ENCODE results near the gene PANK4.
A peak's percentile ranks its signal among the peaks of the same experiment; 100 is the strongest.

The PANK4 gene

GRCh38 chr1:2528966-2529783 is 2.8 kb upstream of the PANK4 start:
- H3K4me3 ChIP-seq (ENCODE audit: control insufficient read depth in 1 of 7, extremely low read depth in 1 of 7, insufficient read depth in 4 of 7, low read depth in 2 of 7, low read length in 6 of 7) = peak overlapping the region in 3 of 7 experiments; percentile 40 to 65 (median 52)
- no peaks in the 10 kb centered on the region for H3K36me3 ChIP-seq (ENCODE audit: control insufficient read depth in 4 of 4, insufficient read depth in 4 of 4, low read length in 3 of 4)
- ChIA-PET POLR2A (interaction anchor here (0.9 to 3.1 kb wide), 2 partner anchors 17 to 18 kb away, joined by 4 to 11 read pairs; no protein-coding TSS in a partner anchor), CTCF (interaction anchor here (1.1 to 8.5 kb wide), 3 partner anchors 17 to 103 kb away, joined by 3 to 52 read pairs (median 6); no protein-coding TSS in a partner anchor)
- peak in 2 of 3 donors; percentile 75 to 79 for DNase-seq
- H3K27ac ChIP-seq (ENCODE audit: insufficient read depth in 1 of 2, low read depth in 1 of 2, low read length in 2 of 2, poor library complexity in 1 of 2, severe bottlenecking in 2 of 2) = no peak overlapping the region
- no peaks in the 10 kb centered on the region for H3K9me3 ChIP-seq (ENCODE audit: control extremely low read depth in 1 of 5, control insufficient read depth in 4 of 5, insufficient read depth in 2 of 5, low read depth in 1 of 5, low read length in 4 of 5)
- under 1% methylated on average over 76 of the region's 84 CpGs for WGBS (ENCODE audit: insufficient coverage)
- H3K4me1 ChIP-seq (ENCODE audit: control extremely low read depth in 1 of 4, control insufficient read depth in 4 of 4, insufficient read depth in 4 of 4, low read length in 3 of 4) = peaks cover 4 to 54% (median 46%) of the 10 kb centered on the region in 4 experiments
- peaks cover 0 to 62% (median 10%) of the 10 kb centered on the region in 5 experiments for H3K27me3 ChIP-seq (replicated peaks in 2 of 5; ENCODE audit: control insufficient read depth in 4 of 5, insufficient read depth in 5 of 5, low read length in 4 of 5)

GRCh38 chr1:2528611-2528965 is 2.2 kb upstream of the PANK4 start:
- Histone ChIP-seq H3K4me1 (ENCODE audit: control extremely low read depth in 1 of 4, control insufficient read depth in 4 of 4, insufficient read depth in 4 of 4, low read length in 3 of 4) (peaks cover 6 to 56% (median 49%) of the 10 kb centered on the region in 4 experiments), H3K27me3 (replicated peaks in 2 of 5; ENCODE audit: control insufficient read depth in 4 of 5, insufficient read depth in 5 of 5, low read length in 4 of 5) (peaks cover 0 to 62% (median 10%) of the 10 kb centered on the region in 5 experiments), H3K27ac (ENCODE audit: insufficient read depth in 1 of 2, low read depth in 1 of 2, low read length in 2 of 2, poor library complexity in 1 of 2, severe bottlenecking in 2 of 2) (no peak overlapping the region), H3K9me3 (ENCODE audit: control extremely low read depth in 1 of 5, control insufficient read depth in 4 of 5, insufficient read depth in 2 of 5, low read depth in 1 of 5, low read length in 4 of 5) (no peaks in the 10 kb centered on the region), H3K4me3 (ENCODE audit: control insufficient read depth in 1 of 7, extremely low read depth in 1 of 7, insufficient read depth in 4 of 7, low read depth in 2 of 7, low read length in 6 of 7) (peak overlapping the region in 2 of 7 experiments; percentile 40 to 52), H3K36me3 (ENCODE audit: control insufficient read depth in 4 of 4, insufficient read depth in 4 of 4, low read length in 3 of 4) (no peaks in the 10 kb centered on the region)
- WGBS (ENCODE audit: insufficient coverage) = 65% methylated on average over 9 of the region's 10 CpGs
- POLR2A ChIA-PET = no interaction called here
- DNase-seq = no peak
- CTCF ChIA-PET = interaction anchor here (1.1 to 8.5 kb wide), 3 partner anchors 17 to 102 kb away, joined by 3 to 52 read pairs (median 6); no protein-coding TSS in a partner anchor

- Histone ChIP-seq H3K27me3 (replicated peaks in 2 of 5; ENCODE audit: control insufficient read depth in 4 of 5, insufficient read depth in 5 of 5, low read length in 4 of 5) (peaks cover 0 to 59% (median 10%) of the 10 kb centered on the region in 5 experiments), H3K27ac (ENCODE audit: insufficient read depth in 1 of 2, low read depth in 1 of 2, low read length in 2 of 2, poor library complexity in 1 of 2, severe bottlenecking in 2 of 2) (no peak overlapping the region), H3K4me1 (ENCODE audit: control extremely low read depth in 1 of 4, control insufficient read depth in 4 of 4, insufficient read depth in 4 of 4, low read length in 3 of 4) (peaks cover 6 to 58% (median 50%) of the 10 kb centered on the region in 4 experiments), H3K4me3 (ENCODE audit: control insufficient read depth in 1 of 7, extremely low read depth in 1 of 7, insufficient read depth in 4 of 7, low read depth in 2 of 7, low read length in 6 of 7) (no peak overlapping the region), H3K36me3 (ENCODE audit: control insufficient read depth in 4 of 4, insufficient read depth in 4 of 4, low read length in 3 of 4) (peaks cover 0 to 5% (median 0%) of the 10 kb centered on the region in 4 experiments), H3K9me3 (ENCODE audit: control extremely low read depth in 1 of 5, control insufficient read depth in 4 of 5, insufficient read depth in 2 of 5, low read depth in 1 of 5, low read length in 4 of 5) (no peaks in the 10 kb centered on the region)
- no peak for DNase-seq
- 95% methylated on average over 12 of the region's 12 CpGs for WGBS (ENCODE audit: insufficient coverage)
- POLR2A ChIA-PET = no interaction called here
- CTCF ChIA-PET = interaction anchor here (2.1 to 8.5 kb wide), 2 partner anchors 18 to 21 kb away, joined by 6 to 52 read pairs; no protein-coding TSS in a partner anchor
Measured at GRCh38 chr1:2528016-2528415, 1.6 kb upstream of the PANK4 start.

- Histone ChIP-seq H3K9me3 (ENCODE audit: control extremely low read depth in 1 of 5, control insufficient read depth in 4 of 5, insufficient read depth in 2 of 5, low read depth in 1 of 5, low read length in 4 of 5) (no peaks in the 10 kb centered on the region), H3K4me1 (ENCODE audit: control extremely low read depth in 1 of 4, control insufficient read depth in 4 of 4, insufficient read depth in 4 of 4, low read length in 3 of 4) (peaks cover 6 to 58% (median 50%) of the 10 kb centered on the region in 4 experiments), H3K27me3 (replicated peaks in 2 of 5; ENCODE audit: control insufficient read depth in 4 of 5, insufficient read depth in 5 of 5, low read length in 4 of 5) (peaks cover 0 to 54% (median 10%) of the 10 kb centered on the region in 5 experiments), H3K4me3 (ENCODE audit: control insufficient read depth in 1 of 7, extremely low read depth in 1 of 7, insufficient read depth in 4 of 7, low read depth in 2 of 7, low read length in 6 of 7) (no peak overlapping the region), H3K36me3 (ENCODE audit: control insufficient read depth in 4 of 4, insufficient read depth in 4 of 4, low read length in 3 of 4) (peaks cover 0 to 11% (median 0%) of the 10 kb centered on the region in 4 experiments), H3K27ac (ENCODE audit: insufficient read depth in 1 of 2, low read depth in 1 of 2, low read length in 2 of 2, poor library complexity in 1 of 2, severe bottlenecking in 2 of 2) (no peak overlapping the region)
- CTCF ChIA-PET = interaction anchor here (1.6 to 8.5 kb wide), 3 partner anchors 18 to 112 kb away, joined by 4 to 52 read pairs (median 23); no protein-coding TSS in a partner anchor
- no peak for DNase-seq
- WGBS (ENCODE audit: insufficient coverage) = 100% methylated on average over 2 of the region's 4 CpGs
- POLR2A ChIA-PET = no interaction called here
Measured at GRCh38 chr1:2527556-2527860, 1.1 kb upstream of the PANK4 start.

- peaks cover 6 to 58% (median 50%) of the 10 kb centered on the region in 4 experiments for H3K4me1 ChIP-seq (ENCODE audit: control extremely low read depth in 1 of 4, control insufficient read depth in 4 of 4, insufficient read depth in 4 of 4, low read length in 3 of 4)
- peak overlapping the region in 4 of 7 experiments; percentile 38 to 95 (median 85) for H3K4me3 ChIP-seq (ENCODE audit: control insufficient read depth in 1 of 7, extremely low read depth in 1 of 7, insufficient read depth in 4 of 7, low read depth in 2 of 7, low read length in 6 of 7)
- H3K36me3 ChIP-seq (ENCODE audit: control insufficient read depth in 4 of 4, insufficient read depth in 4 of 4, low read length in 3 of 4) = peaks cover 0 to 14% (median under 1%) of the 10 kb centered on the region in 4 experiments
- H3K9me3 ChIP-seq (ENCODE audit: control extremely low read depth in 1 of 5, control insufficient read depth in 4 of 5, insufficient read depth in 2 of 5, low read depth in 1 of 5, low read length in 4 of 5) = no peaks in the 10 kb centered on the region
- H3K27ac ChIP-seq (ENCODE audit: insufficient read depth in 1 of 2, low read depth in 1 of 2, low read length in 2 of 2, poor library complexity in 1 of 2, severe bottlenecking in 2 of 2) = no peak overlapping the region
- H3K27me3 ChIP-seq (replicated peaks in 2 of 5; ENCODE audit: control insufficient read depth in 4 of 5, insufficient read depth in 5 of 5, low read length in 4 of 5) = peaks cover 0 to 49% (median 10%) of the 10 kb centered on the region in 5 experiments
- DNase-seq = peak in 2 of 3 donors; percentile 64 to 75
- 53% methylated on average over 19 of the region's 20 CpGs for WGBS (ENCODE audit: insufficient coverage)
- ChIA-PET CTCF (interaction anchor here (1.0 to 3.5 kb wide), 5 partner anchors 17 to 117 kb away, joined by 3 to 23 read pairs (median 4); partner anchors contain the start of gene TNFRSF14), POLR2A (interaction anchor here (0.6 to 1.0 kb wide), 3 partner anchors 17 to 21 kb away, joined by 3 to 4 read pairs (median 3); no protein-coding TSS in a partner anchor)
Measured at GRCh38 chr1:2526824-2527555, 594 bp upstream of the PANK4 start.

- ChIA-PET CTCF (interaction anchor here (1.1 to 3.5 kb wide), 4 partner anchors 14 to 91 kb away, joined by 3 to 23 read pairs (median 6); no protein-coding TSS in a partner anchor), POLR2A (interaction anchor here (1.1 to 1.3 kb wide), 2 partner anchors 9 to 61 kb away, joined by 4 to 5 read pairs; partner anchors contain the start of gene PRXL2B)
- peak in 1 of 3 donors; percentile 26 for DNase-seq
- Histone ChIP-seq H3K27ac (ENCODE audit: insufficient read depth in 1 of 2, low read depth in 1 of 2, low read length in 2 of 2, poor library complexity in 1 of 2, severe bottlenecking in 2 of 2) (peak overlapping the region; percentile 74 to 82), H3K4me3 (ENCODE audit: control insufficient read depth in 1 of 7, extremely low read depth in 1 of 7, insufficient read depth in 4 of 7, low read depth in 2 of 7, low read length in 6 of 7) (peak overlapping the region; percentile 54 to 95 (median 81)), H3K36me3 (ENCODE audit: control insufficient read depth in 4 of 4, insufficient read depth in 4 of 4, low read length in 3 of 4) (peaks cover 0 to 28% (median 11%) of the 10 kb centered on the region in 4 experiments), H3K4me1 (ENCODE audit: control extremely low read depth in 1 of 4, control insufficient read depth in 4 of 4, insufficient read depth in 4 of 4, low read length in 3 of 4) (peaks cover 6 to 51% (median 42%) of the 10 kb centered on the region in 4 experiments), H3K27me3 (replicated peaks in 2 of 5; ENCODE audit: control insufficient read depth in 4 of 5, insufficient read depth in 5 of 5, low read length in 4 of 5) (peaks cover 0 to 34% (median 10%) of the 10 kb centered on the region in 5 experiments), H3K9me3 (ENCODE audit: control extremely low read depth in 1 of 5, control insufficient read depth in 4 of 5, insufficient read depth in 2 of 5, low read depth in 1 of 5, low read length in 4 of 5) (no peaks in the 10 kb centered on the region)
- WGBS (ENCODE audit: insufficient coverage) = 12% methylated on average over 20 of the region's 20 CpGs
Measured at GRCh38 chr1:2525572-2525919, 850 bp downstream of the PANK4 start.
